ENCODE results near the gene GRIK3. TPM values are rescaled to one million over a fixed set of nuclear protein-coding genes. Genes with fewer than 3 reads are reported as not detected.

GRIK3 gene
- total RNA-seq, 1 experiment from 2014 or later: not detected

DNA sequence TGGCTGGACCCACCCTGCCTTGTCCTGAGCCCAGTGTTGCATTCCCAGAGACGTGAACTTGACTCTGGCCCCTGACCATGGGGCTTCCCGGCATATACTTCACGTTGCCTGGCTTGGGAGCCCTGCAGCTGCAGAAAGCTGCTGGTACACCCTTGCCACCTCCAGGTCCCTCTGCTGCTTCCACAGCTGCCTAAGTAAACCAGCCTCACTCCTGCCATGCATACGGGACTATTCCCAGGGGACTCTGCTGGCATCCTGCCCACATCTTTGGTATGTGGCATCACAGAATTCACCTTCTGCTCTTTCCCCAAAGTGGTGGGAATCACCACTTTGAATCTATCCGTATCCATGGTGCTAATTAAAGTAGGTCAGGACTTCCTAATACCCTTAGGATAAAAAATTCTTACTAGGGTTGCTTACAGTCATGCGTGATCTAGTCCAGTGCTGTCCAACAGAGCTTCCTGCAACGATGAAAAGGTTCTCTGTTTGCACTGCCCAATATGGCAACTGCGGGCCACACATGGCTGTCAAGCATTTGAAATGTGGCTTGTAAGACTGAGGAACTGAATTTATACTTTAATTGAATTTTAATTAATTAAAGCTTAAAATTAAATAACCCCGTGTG lies 203.0 kb downstream of the GRIK3 start:
- no peak for DNase-seq (ENCODE audit: low spot score)

GRCh38 chr1:36829961-36830360 lies 204.4 kb downstream of the GRIK3 start:
- no peak for DNase-seq (ENCODE audit: low spot score)

DNA sequence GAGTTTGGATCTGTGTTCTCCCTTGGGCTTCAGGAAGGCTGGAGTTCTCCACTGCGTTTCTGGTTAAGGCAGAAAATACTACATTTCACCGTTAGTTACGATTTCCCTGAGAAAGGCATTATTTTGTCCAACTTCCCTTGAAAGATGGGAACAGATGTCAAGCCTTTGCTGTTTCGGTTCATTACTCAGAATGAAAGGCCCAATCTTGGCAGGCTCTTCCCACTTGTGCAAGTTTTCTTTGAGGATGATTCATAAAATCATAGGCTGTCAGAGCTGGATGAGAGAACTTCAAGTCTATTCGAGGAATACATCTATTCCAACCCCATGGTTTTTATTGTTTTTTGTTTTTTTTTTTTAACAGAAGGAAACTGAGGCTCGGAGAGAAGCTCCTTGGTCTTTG lies 205.2 kb downstream of the GRIK3 start:
- DNase-seq (ENCODE audit: low spot score): no peak

- DNase-seq (ENCODE audit: low spot score): no peak
Observed at GRCh38 chr1:36825226-36825625, 209.1 kb downstream of the GRIK3 start.

- no peak for DNase-seq (ENCODE audit: low spot score)
Observed at GRCh38 chr1:36824390-36824861, 209.9 kb downstream of the GRIK3 start.

DNA sequence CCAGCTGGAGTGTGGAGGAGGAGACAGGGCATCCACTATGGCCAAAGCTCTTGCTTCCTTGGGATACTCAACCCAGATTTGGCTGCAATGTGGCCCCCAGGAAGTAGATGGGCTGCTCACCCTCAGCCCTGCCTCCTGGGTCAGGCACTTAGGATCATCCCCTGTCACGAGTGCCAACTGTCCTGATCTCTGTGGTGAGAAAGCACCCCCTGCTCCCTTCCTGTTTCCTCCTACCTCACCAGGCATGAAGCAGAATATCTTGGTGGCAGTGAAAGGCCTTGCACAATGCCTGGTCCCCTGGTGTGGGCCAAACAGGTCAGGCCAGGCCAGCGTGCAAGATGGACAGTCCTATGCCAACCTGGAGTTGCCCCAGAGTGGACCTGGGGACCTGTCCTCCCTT lies 211.7 kb downstream of the GRIK3 start:
- DNase-seq (ENCODE audit: low spot score): no peak

GRCh38 chr1:36821386-36821785 lies 212.9 kb downstream of the GRIK3 start:
- no peak for DNase-seq (ENCODE audit: low spot score)

- DNase-seq (ENCODE audit: low spot score): no peak
Observed at GRCh38 chr1:36818771-36819170, 215.5 kb downstream of the GRIK3 start.

DNA sequence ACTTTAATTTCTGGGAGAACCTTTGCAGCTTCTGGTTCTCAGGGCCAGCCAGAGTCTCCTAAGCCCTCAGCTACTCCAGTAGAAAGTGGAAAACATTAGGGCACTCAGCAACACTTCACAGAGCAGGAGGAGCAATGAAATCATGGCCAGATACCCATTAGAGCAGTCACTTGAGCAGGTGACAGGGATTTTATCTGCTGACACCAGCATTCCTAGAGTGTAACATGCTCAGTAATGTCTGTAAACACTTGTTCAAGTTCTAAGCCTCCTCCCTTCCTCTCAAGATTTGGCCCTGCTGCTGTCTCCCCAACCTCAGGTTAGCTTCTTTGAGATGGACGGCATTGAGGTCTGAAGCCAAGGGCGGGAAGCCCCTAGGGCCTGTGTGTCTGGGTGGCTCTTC lies 218.0 kb downstream of the GRIK3 start:
- DNase-seq (ENCODE audit: low spot score): no peak

- no peak for DNase-seq (ENCODE audit: low spot score)
Observed at GRCh38 chr1:36814774-36815173, 219.5 kb downstream of the GRIK3 start.

GRCh38 chr1:36814083-36814482 lies 220.2 kb downstream of the GRIK3 start:
- DNase-seq (ENCODE audit: low spot score): no peak

DNA sequence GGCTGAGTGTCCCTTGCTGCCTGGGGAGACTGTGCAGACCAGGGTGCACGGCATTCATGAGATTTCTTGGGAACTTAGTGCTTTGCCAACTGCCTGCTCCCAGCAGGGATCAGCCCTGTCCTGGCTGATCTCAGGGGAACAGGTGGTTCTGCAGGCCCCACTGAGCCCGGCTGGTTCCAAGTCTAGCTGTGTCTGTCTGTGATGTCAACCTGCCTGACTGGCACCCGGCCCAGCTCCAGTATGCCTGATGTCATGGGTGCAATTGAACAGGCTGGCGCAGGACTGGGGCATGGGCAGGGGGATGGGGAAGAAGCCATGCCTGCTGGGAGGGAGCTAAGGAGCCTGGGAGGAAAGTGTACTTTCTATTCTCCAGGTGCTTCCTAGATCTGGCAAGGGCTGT lies 227.1 kb downstream of the GRIK3 start:
- DNase-seq (ENCODE audit: low spot score): no peak

DNA sequence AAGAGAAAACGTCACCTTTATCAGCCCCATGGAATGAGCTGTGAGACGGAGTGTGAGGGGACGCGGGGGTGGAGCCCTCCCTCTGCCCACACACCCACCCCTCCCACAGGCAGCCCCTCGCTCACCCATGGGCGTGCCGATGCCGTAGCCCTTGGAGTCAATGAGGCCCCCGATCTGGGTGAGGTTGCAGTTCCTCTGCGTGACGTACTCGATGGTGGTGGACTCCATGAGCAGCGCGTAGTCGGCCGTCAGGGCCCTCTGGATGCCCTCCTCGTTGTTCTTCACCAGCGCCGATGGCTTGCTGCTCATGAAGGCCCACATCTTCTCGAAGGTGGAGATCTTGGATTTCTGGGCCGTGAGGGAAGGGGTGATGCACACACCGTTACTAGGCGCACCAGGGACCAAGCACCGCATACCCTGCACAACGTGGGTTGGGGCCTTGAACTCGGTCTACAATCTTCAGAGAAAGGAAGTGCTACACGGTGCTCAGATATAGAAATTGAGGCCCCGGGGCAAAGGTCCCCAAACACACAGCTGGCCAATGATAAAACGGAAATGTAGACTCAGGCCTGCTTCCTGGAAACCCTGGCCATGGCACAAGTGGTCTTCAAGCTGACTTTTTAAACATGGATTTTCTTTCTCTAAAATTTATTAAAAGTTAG lies 228.2 kb downstream of the GRIK3 start:
- no peak for DNase-seq (ENCODE audit: low spot score)

DNA sequence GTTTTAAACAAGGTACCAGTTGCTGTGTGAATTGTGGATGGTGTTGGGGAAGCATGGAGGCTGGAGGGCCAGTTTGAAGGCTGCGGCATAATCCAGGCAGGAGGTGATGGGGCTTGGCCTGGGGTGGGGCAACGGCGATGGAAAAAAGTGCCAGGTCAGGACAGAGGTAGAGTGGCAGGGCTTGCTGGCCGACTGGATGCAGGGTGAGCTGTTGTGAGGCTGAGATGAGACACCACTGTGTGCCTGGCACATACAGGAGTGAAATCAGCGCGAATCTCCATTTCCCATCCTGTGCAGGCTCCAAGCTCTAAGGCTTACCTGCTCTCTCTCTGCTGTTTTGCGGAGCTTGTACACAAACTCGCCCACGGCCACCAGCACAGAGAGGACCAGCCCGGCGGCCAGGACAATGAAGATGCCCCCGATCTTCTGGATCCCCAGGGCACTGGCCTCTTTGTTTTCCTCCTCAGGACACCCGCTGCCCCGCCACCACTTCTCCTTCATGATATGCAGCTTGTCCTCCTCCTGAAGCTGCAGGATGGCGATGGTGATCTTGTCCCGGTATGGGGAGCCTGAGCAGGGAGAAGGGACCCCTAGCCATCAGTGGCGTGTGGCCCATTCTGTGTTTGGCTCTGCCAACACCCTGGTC lies 229.5 kb downstream of the GRIK3 start:
- DNase-seq (ENCODE audit: low spot score): no peak

DNA sequence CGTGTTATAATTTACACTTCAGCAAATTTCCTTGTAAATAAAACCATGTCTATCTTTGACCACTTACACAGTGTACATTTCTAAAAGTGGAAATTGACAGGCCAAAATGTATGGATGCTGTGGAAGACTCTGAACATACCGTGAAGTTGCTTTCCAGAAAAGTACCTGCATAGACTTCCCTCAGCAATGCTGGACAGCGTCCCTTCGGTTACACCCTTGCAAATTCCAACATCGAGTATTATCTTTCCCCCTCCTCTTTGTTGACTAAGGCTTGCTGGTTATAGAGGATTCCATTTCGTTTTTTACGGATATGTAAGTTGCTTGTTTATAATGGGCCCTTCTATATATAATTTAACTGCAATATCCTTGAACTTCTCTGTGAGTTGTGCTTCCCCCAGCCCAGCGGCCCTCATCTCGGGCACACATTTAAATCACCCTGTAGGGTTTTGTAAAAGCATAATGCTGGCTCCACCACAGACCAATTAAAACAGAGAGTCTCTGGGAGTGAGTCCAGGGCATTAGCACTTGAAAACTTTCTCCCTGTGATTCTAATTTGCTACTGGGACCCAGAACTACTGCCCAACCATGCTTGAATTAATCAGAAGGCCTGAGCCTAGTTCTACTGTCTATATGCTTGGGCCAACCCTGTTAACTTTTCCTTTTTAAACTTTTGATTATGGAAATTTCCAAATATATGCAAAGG lies 230.3 kb downstream of the GRIK3 start:
- DNase-seq (ENCODE audit: low spot score): no peak

DNA sequence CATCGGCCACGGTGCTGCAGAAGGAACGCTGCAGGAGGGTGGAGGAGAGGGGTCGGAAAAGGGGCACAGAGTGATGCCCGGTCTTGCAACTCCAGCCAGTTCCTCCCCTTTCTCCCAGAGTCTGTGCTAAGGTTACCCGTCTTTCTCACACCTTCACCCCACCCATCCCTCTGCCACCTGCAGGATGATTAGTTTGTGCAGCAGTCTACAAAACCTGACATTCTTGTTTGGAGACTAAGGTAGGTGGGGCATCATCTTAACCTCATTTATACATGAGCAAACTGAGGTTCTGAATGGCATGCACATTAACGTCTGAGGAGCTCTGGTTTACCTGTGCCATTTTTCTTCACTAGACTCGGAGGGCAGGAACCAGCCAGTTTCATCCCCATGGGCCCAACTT lies 232.3 kb downstream of the GRIK3 start:
- no peak for DNase-seq (ENCODE audit: low spot score)

DNA sequence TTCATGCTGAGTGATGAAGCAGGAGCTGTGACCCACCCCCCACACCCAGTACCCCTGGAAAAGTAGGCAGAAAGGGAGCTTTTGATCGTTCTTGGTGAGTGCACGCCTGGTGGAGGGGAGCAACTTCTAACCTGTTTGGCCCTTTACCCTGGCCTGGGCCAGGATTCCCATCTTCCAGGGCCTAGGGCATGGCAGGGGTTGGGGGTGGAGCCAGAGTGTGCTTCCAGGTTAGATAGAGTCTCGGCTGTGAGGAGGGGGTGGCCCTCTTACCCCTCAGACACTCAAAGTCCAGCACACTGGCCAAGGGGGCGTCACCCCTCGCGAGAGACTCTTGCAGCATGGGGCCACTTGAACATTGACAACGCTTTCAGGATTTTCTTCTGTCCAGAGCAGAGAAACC lies 236.6 kb downstream of the GRIK3 start:
- DNase-seq (ENCODE audit: low spot score): no peak

GRCh38 chr1:36796733-36797132 lies 237.6 kb downstream of the GRIK3 start:
- no peak for DNase-seq (ENCODE audit: low spot score)

DNA sequence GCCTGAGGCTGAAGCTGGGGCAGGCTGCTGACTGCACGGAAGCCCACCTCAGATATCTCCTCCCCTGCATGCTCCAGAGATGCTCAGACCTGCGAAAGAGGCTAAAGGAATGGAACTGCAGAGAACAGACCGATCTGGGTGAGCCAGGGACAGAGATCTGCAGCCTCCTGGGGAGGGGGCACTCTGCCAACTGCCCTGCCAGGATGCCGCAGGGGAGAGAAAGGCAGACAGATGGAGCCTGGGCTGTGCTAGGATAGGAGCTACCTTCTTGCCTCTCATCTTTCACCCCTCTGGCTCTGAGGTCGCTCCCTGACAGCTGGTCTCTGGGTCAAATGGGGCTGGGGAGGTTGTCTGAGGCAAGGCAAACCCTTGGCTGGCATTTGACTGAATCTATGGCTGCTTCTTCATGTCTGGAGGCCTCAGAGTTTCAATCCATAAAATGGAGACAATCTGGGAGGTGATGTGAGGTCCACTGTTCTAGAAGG lies 238.2 kb downstream of the GRIK3 start:
- no peak for DNase-seq (ENCODE audit: low spot score)

GRCh38 chr1:36794460-36794859 lies 239.9 kb downstream of the GRIK3 start:
- DNase-seq (ENCODE audit: low spot score): no peak

GRCh38 chr1:36793452-36793851 lies 240.9 kb downstream of the GRIK3 start:
- DNase-seq (ENCODE audit: low spot score): no peak

DNA sequence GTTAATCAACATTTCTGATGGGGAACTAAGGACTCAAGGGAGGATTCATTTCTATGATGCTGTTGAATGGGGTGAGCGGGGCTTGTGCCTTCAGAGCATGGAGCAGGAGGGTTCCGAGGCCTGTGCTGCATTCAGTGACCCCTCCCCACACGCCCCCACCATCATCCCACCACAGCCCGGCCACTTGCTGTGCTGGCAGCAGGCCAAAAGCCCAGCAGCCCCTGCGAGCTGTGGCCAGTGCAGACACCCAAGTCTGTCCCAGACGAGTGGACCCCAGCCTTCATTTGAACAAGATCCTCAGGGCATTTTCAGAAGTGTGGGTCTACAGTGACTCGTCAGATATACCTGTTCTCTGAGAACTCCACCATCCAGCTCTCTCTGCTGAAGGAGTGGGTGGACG lies 242.0 kb downstream of the GRIK3 start:
- no peak for DNase-seq (ENCODE audit: low spot score)

All from H4 (cell line).